Head of caudate nucleus (tissue), 42 donors: ENCODE measurements around the gene AASS.
"Not testable (repeated sequence)": the region's sequence is repeated elsewhere in the genome, so short reads cannot be mapped to it uniquely, and the experiment has no call there.

ENCODE experiments used
- DNase-seq, 42 donors: peaks; one replicate each; pipeline versions ENCODE4 v3.0.0 to v3.0.0-alpha.2; 2020 to 2021; ENCODE audit warnings: mixed read lengths in 7 of 42
- intact Hi-C: fragments of 100-400 bp; cut with DNase I; formaldehyde crosslinking; loops from one replicate; pipeline ENCODE4 v1.15.0; 2022

Gene AASS

DNA sequence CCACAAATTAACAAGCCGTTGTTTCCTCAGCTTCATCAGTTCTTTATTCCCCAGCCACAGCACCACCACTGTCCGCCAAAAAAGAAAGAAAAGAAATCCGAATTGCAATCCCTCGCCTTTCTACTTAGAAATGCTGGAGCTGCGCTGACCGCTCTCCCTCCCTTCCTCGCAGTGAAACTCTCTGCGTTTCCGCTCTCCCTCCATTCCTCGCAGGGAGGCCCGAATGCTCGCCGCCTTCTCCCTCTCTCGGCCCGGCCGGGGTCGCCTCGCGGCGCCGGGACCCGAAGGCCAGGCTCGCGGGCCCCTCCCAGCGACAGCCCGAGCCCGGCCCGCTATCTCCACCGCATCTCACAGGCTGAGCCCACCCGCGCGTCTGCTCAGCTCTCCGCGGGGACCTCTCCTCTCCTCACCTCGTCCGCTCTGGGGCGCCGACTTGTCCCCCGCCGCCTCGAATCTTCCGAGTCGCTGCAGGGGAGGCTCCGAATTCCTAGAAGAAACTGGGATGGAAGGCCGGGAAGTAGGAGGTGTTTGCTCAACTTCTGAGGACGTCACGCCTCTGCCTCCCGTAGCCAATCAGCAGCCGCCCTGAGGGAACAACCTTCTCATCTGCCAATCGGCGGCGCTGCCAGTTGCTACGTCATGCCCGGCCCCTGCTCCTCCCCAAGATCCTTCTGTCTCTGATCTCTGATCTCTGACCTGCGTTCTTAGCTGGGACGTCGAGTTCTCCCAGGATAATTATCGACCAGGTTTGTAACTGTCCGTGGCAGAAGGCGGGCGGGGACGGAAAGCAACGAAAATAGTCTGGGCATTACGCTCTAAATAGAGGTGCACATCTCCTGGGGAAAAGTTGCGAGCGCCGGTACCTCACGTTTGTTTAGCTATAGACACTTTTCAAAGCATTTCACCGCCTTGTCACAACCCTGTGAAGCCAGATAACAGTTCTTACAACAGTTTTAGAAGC, at the start of gene AASS:
TSS of gene AASS (minus strand) at position 499 of the 961 bp plus-strand sequence. CDS start 10,523 bp downstream, outside the sequence.
- peak; percentile 97 to 100 (median 99) for DNase-seq
- intact Hi-C loops = no loop called here

DNA sequence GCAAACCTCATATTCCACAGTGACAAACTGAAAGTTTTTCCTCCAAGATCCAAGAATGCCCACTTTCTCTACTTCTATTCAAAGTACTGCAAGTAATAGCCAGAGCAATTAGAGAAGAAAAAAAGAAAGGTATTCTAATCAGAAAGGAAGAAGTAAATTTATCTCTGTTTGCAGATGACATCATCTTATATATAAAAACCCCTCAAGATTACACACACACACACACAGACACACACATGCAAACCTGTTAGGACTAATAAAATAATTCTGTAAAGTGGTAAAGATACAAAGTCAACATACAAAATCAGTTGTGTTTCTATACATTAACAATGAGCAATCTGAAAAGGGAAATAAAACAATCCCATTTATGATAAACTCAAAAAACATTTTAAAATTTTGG, 44.7 kb upstream of the AASS start:
- DNase-seq = no peak
- intact Hi-C loops = no loop called here

DNA sequence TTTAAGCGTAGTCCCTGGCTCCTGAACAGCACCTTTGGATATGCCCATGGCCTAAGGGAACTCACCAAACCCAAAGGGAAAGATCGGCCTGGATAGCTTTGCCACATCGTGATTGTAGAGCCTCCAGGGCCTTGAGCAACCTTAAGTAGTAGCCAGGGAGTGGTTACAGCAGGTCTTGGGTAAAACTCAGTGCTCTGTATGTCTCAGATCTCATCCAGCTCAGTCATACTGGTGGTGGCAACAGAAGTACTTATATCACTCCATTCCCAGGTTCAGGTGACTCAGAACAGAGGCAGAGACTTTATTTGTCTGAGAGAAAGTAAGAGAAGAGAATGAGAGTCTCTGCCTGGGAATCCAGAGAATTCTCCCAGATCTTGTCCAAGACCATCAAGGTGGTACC, 39.1 kb upstream of the AASS start:
- intact Hi-C loops = no loop called here
- no peak for DNase-seq

DNA sequence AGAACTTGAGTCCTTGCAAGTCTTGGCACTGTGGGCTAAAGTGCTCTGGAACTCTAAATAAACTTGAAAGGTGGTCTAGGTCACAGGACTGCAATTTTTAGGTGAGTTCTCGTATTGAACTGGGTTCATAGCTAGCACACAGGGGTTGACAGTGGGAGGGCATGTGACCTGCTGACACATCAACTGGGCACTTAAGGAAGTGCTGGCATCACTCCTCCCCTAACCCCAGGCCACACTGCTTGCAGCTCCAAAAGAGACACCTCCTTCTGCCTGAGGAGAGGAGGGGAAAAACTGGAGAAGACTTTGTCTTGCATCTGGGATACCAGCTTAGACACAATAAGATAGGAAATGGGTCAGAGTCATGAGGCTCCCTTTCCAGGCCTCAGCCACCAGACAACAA, 38.0 kb upstream of the AASS start:
- intact Hi-C loops = no loop called here
- no peak for DNase-seq

DNA sequence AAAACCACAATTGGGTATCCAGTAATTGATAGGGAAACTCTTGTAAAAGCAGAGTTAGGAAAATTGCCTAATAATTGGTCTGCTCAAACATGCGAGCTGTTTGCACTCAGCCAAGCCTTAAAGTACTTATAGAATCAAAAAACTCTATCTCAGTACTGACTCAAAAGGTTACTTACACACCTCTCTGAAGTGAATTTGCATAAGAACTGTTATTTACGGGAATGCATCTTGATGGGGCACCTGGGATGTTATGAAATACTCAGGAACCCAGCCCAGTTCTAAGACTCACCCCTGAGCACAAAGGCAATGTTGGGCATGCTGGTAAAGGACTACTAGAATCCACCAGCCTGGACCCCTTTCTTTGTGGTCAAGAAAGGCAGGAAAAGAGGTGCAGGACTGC, 28.1 kb upstream of the AASS start:
- intact Hi-C loops, DNase-seq: not testable (repeated sequence)

DNA sequence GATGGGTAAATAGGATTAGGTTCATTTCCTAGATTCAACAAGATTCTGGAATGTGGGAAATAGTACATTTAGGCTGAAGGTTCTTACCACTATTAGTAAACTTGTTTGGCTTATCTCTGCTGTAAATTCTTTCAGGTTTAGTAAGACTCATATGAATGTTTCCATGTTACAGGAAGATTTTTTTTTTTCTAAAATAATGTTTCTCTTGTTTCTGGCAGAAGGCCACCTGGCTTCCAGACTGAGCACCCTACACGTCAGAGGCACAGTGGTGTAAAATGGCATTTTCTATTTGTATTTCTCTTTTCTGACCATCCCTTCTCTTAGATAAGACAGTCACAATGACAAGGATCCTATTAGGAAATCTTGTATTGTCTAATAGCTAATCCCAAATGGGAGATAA, 22.7 kb upstream of the AASS start:
- intact Hi-C loops = no loop called here

DNA sequence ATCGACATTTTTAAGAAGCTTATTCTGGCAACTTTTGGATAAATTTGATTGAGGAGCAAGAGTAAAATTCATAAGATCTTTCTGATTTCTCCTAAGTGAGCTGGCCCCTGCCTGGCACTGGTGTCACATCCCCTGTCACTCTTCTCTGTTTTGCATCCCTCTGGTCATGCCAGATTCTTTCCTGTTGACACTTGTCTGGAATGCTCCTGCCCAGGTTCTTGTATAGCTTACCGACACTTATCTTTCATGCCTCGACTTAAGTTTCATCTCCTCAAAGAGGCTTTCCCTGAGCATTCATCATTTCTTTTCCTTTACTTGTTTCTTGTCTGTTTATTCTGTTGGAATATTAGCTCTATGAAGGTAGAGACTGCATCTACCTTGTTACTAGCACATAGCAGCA, 22.2 kb upstream of the AASS start:
- intact Hi-C loops = no loop called here
- no peak for DNase-seq

More for the DNA sequence above, 22.7 kb upstream of the AASS start:
- DNase-seq = no peak

DNA sequence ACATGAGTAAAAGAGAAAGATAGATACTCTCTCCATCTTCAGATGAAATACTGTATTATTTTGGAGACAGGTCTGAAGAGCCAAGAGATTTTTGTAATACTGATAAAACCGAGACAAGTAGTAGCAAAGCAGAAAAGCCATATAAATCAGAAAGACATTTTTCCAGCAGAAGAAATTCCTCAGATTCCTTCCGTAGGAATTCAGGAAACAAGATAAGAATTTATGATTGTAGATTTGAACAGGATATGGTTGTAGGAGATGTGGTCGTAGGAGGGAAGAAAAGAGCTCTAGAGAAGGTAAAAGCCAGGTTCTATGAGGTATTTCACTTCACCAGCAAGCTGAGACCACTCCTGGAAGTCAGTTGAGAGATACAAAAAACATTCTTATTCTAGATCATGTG, 17.6 kb upstream of the AASS start:
- no peak for DNase-seq
- intact Hi-C loops = no loop called here

DNA sequence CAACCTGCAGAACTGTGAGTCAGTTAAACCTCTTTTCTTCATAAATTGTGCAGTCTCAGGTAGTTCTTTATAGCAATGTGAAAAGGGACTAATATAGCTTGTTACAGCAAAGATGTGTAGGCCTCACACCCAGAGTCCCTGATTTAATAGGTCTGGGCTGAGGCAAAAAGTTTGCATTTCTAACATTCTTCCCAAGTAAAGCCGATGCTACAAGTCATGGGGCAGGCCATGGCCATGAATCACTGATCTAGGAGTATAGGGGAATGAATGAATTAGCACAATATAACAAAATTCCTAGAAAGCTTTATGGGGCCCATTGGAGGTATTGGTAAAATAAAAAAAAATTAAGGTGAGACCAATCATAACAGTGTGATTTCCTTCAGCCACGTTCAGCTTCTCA, 11.5 kb upstream of the AASS start:
- intact Hi-C loops = no loop called here

DNA sequence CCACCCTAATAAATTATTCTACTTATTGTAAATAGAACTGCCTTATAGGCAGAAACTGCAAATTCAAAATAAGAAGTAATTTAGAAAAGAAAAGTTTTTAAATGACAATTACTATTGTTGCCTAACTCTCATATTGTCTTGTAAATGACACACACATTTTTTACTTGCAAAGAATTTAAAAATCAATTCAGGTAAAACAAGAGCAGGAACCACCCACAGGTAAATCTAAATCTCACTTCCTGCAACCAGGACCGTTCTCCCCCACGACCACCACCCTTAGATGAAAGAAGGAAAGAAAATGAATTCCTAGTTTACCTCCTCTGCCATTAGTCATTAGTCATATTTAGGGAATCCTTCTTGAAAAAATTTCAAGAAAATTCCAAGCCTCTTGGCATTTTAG, 4.8 kb upstream of the AASS start:
- DNase-seq = no peak
- intact Hi-C loops = no loop called here

More for the DNA sequence above, 11.5 kb upstream of the AASS start:
- DNase-seq = no peak

DNA sequence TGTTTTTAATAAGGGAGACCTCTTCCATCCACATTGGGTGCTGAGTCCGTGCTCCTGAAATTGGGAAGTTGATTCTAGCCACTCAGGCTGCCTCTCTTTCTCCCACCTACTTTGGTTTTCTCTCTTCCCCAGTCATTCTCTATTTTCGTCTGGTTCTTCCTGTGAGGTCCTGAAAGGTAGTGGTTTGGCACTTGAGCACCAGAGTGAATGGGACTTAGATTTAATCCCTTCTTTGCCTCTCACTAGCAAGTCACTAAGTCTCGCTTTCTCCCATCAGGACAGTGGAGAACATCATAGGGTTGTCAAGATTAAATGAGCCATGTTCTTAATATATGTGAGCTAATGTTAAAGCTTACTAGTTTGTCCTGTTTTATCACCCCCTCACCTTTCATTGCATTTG, 4.0 kb upstream of the AASS start:
- intact Hi-C loops = no loop called here
- no peak for DNase-seq

DNA sequence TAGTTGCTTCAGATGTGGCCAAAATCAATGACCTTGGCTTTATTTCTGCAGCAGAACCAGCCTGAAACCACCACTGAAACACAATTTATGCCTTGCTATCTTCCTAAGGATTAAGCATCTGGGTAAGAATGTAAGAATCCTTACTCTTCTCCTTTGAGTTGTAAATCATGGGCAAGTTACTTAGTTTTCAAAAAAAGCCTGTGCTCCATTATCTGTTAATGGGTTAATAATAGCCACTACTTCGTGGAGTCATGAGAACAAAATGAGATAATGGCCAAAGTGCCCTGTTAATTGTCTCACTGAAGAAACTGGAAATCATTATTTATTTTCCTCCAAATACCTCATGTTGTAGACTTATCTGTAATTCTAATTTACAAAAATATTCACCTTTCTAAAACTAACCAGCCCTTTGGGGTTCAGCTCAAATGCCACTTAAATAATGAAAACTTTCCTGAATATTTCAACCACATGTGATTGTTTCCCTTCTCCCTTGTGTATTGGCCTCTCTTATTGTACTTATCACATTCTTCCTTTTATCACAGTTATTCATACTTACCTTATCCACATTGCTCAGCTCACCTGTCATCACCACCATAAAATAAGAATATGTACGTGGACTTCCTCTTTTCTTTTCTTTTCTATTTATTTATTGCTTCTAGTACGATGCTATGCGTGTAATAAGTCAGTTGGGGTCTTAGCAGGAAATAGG, 2.0 kb upstream of the AASS start:
- no peak for DNase-seq
- intact Hi-C loops = no loop called here

DNA sequence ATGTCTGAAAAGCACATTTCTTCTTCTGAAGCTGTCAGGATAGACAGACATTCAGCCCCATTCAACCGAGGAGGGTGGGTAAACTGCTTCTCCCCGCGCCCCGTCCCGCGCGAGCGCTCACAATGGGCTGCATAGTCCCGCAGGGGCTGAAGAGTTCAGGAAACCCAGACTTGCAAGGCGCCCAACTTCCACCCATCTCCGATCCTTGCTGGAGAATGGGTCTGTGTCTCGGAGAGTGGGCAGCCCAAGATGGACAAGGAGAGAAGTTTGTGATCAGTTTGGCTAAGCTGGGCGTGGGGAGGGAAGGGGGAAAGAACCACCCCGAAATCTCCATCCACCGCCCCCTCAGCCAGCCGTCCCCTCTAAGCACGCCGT, 686 bp downstream of the AASS start:
- peak in 39 of 42 donors; percentile 6 to 61 (median 25) for DNase-seq
- intact Hi-C loops = no loop called here

DNA sequence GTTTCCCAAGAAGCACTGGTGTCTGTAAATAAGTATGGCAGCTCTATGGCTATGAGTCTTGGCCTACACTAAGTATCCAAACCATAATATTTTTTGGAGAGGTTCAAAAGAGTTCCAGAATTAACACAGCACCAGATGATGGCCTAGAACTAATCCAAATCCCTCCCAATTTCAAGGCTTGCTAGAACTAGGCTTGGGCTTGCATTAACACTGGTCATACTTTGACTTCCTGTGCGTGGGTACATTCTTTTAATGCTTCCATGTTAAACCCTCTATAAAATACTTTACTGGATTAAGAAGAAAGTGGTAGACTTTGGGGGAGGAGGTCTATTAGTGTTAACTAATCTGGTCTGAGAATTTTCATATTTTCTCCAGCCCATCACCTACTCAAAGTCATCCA, 3.1 kb downstream of the AASS start:
- no peak for DNase-seq
- intact Hi-C loops = no loop called here

DNA sequence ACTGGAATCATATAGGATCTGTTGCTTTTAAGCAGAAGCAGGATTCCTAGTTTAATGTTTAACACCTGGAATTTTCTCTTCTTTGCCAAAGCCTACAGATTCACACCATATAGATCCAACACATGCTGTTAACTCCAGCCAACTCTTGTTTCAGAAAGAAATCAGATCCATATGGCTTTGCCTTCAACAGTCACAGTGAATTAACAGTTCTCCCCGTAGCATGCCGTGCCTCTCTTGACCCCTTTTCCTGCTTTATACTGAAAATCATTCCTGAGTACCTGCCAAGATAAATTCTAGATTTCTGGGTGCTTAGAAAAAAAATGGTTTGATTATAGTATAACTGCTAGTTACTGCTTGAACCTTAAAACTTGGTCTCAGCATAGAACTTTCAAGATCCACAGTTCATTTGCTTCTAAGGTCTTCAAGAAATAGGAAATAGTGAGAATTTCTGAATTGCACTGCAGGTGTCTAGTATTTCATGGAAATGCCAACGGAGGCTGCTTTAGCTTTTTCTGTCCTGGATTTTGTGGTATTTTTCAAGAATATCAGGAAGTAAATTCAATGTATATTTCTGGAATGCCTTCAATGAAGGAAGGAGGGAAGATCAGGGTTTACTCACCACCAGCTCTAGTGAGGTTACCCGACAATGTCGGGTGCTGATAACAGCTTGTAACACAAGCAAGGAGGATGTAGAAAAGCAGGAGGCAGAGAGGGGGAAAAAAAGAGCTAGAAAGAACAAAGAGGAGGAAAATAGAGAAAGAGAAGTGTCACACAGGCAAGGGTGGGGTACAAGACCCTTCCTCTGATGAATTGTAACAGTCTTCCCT, 6.6 kb downstream of the AASS start:
- no peak for DNase-seq
- intact Hi-C loops = no loop called here

DNA sequence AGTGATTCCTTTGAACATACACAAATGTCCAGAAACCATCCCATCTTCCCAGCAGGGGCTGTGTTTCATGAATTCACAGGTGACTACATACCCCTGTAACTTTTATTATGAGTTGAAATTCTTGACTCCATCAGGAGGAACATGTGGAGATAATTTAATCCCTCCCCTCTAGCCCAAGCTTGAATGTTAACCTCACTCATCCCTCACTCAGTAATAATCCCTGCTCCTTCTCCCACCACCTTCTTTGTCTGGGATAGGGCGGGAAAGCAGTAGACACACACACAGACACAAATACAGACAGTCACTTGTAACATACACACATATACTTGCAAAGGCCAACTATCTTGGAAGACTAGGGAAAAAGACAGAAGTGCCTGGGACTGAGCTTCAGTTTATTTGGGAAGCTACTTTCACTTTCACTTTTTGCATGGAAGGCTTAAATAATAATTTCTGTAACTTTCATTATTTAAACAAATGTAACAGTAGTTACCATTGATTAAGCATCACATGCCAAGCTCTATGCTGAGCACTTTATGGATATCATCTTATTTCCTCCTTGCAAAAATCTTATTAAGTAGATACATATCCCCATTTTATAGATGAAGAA, 7.3 kb downstream of the AASS start:
- DNase-seq = no peak
- intact Hi-C loops = no loop called here

DNA sequence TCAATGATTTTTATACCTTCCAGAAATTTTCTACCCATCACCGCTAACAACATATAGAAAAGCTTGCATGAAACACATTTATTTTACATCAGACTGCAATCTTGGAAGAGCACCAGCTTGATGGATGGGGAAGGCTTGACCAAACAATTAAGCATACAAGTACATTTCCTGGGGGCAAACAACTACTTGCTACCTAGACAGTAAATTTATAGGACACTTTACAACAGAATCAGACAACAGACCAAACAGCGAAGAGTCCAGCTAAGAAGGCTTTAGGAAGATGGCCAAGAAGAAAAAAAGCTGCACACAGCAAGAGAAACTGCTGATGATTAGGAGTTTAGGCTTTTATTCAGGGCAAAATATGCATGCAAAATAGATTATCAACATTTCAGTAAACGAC, 8.0 kb downstream of the AASS start:
- DNase-seq = no peak
- intact Hi-C loops = no loop called here

DNA sequence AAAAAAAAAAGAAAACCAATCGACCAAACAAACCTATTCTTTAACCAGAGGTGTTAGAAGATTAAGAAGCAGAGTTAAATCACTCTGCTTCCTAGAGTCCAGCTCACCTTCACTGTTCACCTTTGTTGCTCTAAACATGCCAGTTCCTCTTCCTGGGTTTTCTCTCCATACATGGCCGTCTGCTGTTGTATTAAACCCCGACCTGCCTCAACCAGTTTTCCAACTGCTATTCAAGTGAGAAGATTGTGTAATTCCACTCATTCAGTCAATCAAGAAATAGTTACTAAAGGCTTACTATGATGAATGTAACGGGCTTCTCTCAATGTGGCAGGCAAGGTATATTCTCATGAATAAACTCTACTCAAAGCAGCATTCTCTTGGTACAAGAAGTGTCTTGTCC, 8.8 kb downstream of the AASS start:
- intact Hi-C loops = no loop called here
- no peak for DNase-seq

DNA sequence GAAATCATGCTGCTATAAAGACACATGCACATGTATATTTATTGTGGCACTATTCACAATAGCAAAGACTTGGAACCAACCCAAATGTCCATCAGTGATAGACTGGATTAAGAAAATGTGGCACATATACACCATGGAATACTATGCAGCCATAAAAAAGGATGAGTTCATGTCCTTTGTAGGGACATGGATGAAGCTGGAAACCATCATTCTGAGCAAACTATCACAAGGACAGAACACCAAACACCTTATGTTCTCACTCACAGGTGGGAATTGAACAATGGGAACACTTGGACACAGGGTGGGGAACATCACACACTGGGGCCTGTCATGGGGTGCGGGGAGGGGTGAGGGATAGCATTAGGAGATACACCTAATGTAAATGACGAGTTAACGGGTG, 9.3 kb downstream of the AASS start:
- intact Hi-C loops, DNase-seq: not testable (repeated sequence)
